Measurements from ENCODE around the gene FAM20A. TPM values are rescaled to one million over a fixed set of nuclear protein-coding genes. Genes with fewer than 3 reads are reported as not detected.

FAM20A gene
- total and polyA plus RNA-seq, 11 donors: 2.6 to 37.9 (median 8.8) TPM

DNA sequence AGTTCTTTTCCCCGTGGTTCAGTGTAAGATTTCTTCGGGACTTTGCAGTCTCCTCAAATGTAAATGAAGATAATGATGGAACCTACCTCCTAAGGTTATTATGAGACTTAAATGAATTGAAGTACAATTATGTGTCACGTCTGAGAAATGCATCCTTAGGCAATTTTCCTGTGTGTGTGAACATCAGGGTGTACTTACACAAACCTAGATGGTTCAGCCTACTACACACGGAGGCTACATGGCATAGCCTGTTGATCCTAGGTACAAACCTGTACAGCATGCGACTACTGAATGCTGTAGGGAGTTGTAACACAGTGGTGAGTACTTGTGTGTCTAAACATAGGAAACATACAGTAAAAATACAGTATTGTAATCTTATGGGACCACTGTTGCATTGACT, 1.1 kb upstream of the FAM20A start:
- Histone ChIP-seq H3K36me3 (no peaks in the 10 kb centered on the region), H3K27ac (peak overlapping the region in 9 of 12 donors; percentile 9 to 98 (median 75)), H3K4me3 (peak overlapping the region in 1 of 12 donors; percentile 82), H3K4me1 (peaks cover 0 to 47% (median 10%) of the 10 kb centered on the region in 12 donors), H3K9me3 (peaks cover 0 to 4% (median under 1%) of the 10 kb centered on the region in 12 donors), H3K27me3 (peaks cover 0 to 15% (median 0%) of the 10 kb centered on the region in 9 donors)
- intact Hi-C loops (cut with DNase I): loop anchor here in 3 of 10 donors (5.0 to 10.0 kb wide), 4 partner anchors 135 to 155 kb away; no protein-coding TSS in a partner anchor
- TF ChIP-seq POLR2A (IDR thresholded peaks at IDR 0.05): no peak
- TF ChIP-seq, protein P1, sequence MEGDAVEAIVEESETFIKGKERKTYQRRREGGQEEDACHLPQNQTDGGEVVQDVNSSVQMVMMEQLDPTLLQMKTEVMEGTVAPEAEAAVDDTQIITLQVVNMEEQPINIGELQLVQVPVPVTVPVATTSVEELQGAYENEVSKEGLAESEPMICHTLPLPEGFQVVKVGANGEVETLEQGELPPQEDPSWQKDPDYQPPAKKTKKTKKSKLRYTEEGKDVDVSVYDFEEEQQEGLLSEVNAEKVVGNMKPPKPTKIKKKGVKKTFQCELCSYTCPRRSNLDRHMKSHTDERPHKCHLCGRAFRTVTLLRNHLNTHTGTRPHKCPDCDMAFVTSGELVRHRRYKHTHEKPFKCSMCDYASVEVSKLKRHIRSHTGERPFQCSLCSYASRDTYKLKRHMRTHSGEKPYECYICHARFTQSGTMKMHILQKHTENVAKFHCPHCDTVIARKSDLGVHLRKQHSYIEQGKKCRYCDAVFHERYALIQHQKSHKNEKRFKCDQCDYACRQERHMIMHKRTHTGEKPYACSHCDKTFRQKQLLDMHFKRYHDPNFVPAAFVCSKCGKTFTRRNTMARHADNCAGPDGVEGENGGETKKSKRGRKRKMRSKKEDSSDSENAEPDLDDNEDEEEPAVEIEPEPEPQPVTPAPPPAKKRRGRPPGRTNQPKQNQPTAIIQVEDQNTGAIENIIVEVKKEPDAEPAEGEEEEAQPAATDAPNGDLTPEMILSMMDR (IDR thresholded peaks at IDR 0.05): no peak
- DNase-seq (no peak), ATAC-seq (no peak)
- 69 to 75% (median 74%) methylated on average over 5 of the region's 5 CpGs for WGBS, 4 donors

DNA sequence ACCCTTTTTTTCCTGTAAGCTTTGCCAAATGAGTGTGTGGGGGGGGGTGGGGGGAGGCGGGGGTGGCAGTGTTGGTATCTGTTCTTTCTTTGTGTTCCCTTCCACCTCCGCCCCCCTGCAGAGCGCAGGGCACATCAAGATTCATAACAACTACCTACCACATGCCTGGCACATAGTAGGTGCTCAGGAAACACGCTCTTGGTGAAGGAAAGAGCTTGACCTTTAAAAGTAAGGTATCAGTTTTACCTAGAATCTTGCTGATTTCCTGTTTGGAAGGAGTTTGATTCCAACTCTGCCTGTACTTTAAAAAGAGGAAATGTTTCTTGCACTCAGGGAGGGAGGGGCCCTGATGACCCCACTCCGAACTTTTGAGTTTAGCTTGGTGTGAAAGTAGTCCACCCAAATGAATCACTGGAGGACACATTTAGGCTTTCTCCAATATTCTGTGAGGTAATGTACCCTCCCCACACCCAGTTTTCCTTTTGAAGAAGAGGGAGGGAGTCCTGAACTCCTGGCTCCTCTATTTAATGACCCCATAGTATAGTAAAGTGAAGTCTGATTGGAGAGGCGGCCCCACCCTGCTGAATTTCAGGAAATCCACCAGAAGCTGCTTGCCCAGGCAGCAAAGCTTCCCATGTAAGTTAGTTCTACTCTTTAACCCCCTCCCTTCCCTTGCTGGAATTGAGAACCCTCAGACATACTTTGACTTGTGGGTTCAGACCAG, 560 bp upstream of the FAM20A start:
- ATAC-seq: peak in 3 of 4 donors; percentile 29 to 53 (median 47)
- Histone ChIP-seq H3K27ac (peak overlapping the region in 11 of 12 donors; percentile 73 to 98 (median 76)), H3K36me3 (no peaks in the 10 kb centered on the region), H3K4me1 (peaks cover 0 to 52% (median 10%) of the 10 kb centered on the region in 12 donors), H3K9me3 (no peaks in the 10 kb centered on the region), H3K27me3 (peaks cover 0 to 15% (median 0%) of the 10 kb centered on the region in 9 donors), H3K4me3 (peak overlapping the region in 11 of 12 donors; percentile 64 to 97 (median 75))
- intact Hi-C loops (cut with DNase I): loop anchor here in 4 of 10 donors (2.0 to 10.0 kb wide), 5 partner anchors 134 to 156 kb away; no protein-coding TSS in a partner anchor
- WGBS, 4 donors: 44 to 58% (median 50%) methylated on average over 6 of the region's 6 CpGs
- DNase-seq: peak in 3 of 5 donors; percentile 19 to 45 (median 42)
- TF ChIP-seq POLR2A (IDR thresholded peaks at IDR 0.05): no peak
- TF ChIP-seq, protein P1 (IDR thresholded peaks at IDR 0.05): no peak

DNA sequence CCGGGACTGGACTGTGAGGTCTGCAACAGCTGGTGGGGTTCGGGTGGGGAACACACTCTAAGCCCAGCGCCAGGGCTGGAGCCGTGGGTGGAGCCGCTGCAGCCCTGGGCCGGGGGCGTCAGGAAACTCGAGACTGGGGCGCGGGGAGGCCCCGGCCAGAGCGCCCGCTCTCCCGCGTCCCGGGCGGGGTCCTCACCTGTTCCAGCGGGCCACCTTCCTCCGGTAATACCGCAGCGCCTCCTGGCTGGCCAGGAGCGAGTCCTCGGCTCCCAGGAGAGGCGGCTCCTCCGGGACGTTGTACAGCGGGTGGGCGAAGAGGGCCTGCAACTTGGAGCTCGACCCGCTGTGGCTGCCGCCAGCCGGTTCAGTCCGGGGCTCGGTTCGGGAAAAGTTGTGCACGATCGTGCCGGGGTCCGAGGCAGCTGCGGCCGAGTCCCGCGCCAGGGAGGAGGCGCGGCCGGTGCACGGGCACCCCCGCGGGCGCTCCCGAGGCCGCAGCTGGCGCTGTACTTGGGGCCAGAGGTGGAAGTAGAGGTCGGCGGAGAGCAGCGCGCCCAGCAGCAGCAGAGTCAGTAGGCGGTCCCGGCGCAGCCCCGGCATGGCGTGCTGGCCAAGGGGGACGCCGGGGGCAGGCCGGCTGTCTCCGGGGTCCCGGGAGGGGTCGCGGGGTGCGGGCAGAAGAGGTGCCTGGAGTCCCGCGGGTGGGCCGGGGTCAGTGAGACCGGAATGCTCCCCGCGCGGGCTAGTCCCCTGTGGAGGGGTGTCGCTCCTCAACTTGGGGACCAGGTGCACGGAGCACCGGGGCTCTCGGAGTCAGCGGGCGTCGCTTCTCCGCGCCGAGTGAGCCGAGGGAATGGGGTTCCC, 868 bp downstream of the FAM20A start:
- 1 to 5% (median 2%) methylated on average over 8 to 88 of the region's 88 CpGs for WGBS, 4 donors
- peaks cover 0 to 55% (median 17%) of the 10 kb centered on the region in 12 donors for H3K4me1 ChIP-seq
- ATAC-seq (peak in 3 of 4 donors; percentile 45 to 73 (median 72)), DNase-seq (peak; percentile 39 to 84 (median 68))
- TF ChIP-seq, protein P1 (IDR thresholded peaks at IDR 0.05): peak in 9 of 12 donors; percentile 12 to 53 (median 34)
- no peak for TF ChIP-seq POLR2A (IDR thresholded peaks at IDR 0.05)
- peak overlapping the region; percentile 72 to 98 (median 76) for H3K27ac ChIP-seq
- no peaks in the 10 kb centered on the region for H3K36me3 ChIP-seq
- peaks cover 0 to 15% (median 0%) of the 10 kb centered on the region in 9 donors for H3K27me3 ChIP-seq
- no peaks in the 10 kb centered on the region for H3K9me3 ChIP-seq
- H3K4me3 ChIP-seq: peak overlapping the region; percentile 64 to 97 (median 76)
- intact Hi-C loops (cut with DNase I): loop anchor here in 4 of 10 donors (2.0 to 10.0 kb wide), 5 partner anchors 133 to 157 kb away; no protein-coding TSS in a partner anchor

All from heart left ventricle (tissue), 16 donors.